Right lobe of liver (tissue), 4 donors: Measurements from ENCODE around the gene CLINT1.
A peak's percentile ranks its signal among the peaks of the same experiment; 100 is the strongest.

Experiments
- CTCF ChIP-seq, 4 donors: fragments of 200-600 bp in 3 of 4; fragments of 450-650 bp in 1 of 4; IDR thresholded peaks; one replicate each; pipeline versions ENCODE4 v1.5.1 to v1.8.0; 2016 to 2022; ENCODE audit warnings: antibody characterized with exemption in 4 of 4, mild to moderate bottlenecking in 2 of 4
- POLR2A ChIP-seq: fragments of 450-650 bp; IDR thresholded peaks from one replicate; pipeline ENCODE4 v1.6.1; 2017; ENCODE audit warnings: antibody characterized with exemption, mild to moderate bottlenecking
- donor health status: DM: no; HTN: no; CAD: no.
- donor health status: DM: no; HTN: no; CAD: no.
- donor health status: DM: no; HTN: yes; CAD: no.

- TF ChIP-seq CTCF (IDR thresholded peaks at IDR 0.05) = peak in 3 of 4 donors; percentile 38 to 46 (median 44)
- no peak for TF ChIP-seq POLR2A
These were observed 118.7 kb downstream of the CLINT1 start for GRCh38 chr5:157740229-157740610.
